ENCODE measurements around the gene TAMALIN. TPM values are rescaled to one million over a fixed set of nuclear protein-coding genes. Genes with fewer than 3 reads are reported as not detected.
A peak's percentile ranks its signal among the peaks of the same experiment; 100 is the strongest.
"Not testable (repeated sequence)": the region's sequence is repeated elsewhere in the genome, so short reads cannot be mapped to it uniquely, and the experiment has no call there.

Gene TAMALIN
- total RNA-seq, 2 experiments from 2014 or later, result 1.8 to 2.2 TPM

- Mint-ChIP-seq H3K4me3 (no peak overlapping the region), H3K4me1 (peaks cover 70% of the 10 kb centered on the region), H3K27ac (peak overlapping the region; percentile 14), H3K36me3 (peaks cover 2% of the 10 kb centered on the region), H3K9me3 (ENCODE audit: low read depth) (no peaks in the 10 kb centered on the region), H3K27me3 (peaks cover 52% of the 10 kb centered on the region)
- DNase-seq, result peak; percentile 74
- CTCF ChIA-PET, result interaction anchor here (0.6 to 9.9 kb wide), 2 partner anchors 50 to 1553 kb away, joined by 3 to 116 read pairs; no protein-coding TSS in a partner anchor
- peak; percentile 47 for ATAC-seq
Measured at GRCh38 chr12:51972849-51973273, 33.9 kb upstream of the TAMALIN start.

GRCh38 chr12:51973560-51973959 is 33.2 kb upstream of the TAMALIN start:
- no peak overlapping the region for H3K4me3 Mint-ChIP-seq
- DNase-seq (no peak), ATAC-seq (no peak)
- CTCF ChIA-PET, result interaction anchor here (9.9 kb wide), 1 partner anchor 50 kb away, joined by 116 read pairs; no protein-coding TSS in a partner anchor
- no peaks in the 10 kb centered on the region for H3K9me3 Mint-ChIP-seq (ENCODE audit: low read depth)
- peaks cover 70% of the 10 kb centered on the region for H3K4me1 Mint-ChIP-seq
- peaks cover 49% of the 10 kb centered on the region for H3K27me3 Mint-ChIP-seq
- H3K36me3 Mint-ChIP-seq, result peaks cover 2% of the 10 kb centered on the region
- H3K27ac Mint-ChIP-seq, result no peak overlapping the region

GRCh38 chr12:51974646-51975045 is 32.1 kb upstream of the TAMALIN start:
- peaks cover 41% of the 10 kb centered on the region for H3K27me3 Mint-ChIP-seq
- H3K4me1 Mint-ChIP-seq, result peaks cover 70% of the 10 kb centered on the region
- H3K27ac Mint-ChIP-seq, result no peak overlapping the region
- CTCF ChIA-PET, result interaction anchor here (1.2 to 9.9 kb wide), 7 partner anchors 10 to 154 kb away, joined by 3 to 116 read pairs (median 5); no protein-coding TSS in a partner anchor
- ATAC-seq (no peak), DNase-seq (no peak)
- H3K36me3 Mint-ChIP-seq, result peaks cover 2% of the 10 kb centered on the region
- no peaks in the 10 kb centered on the region for H3K9me3 Mint-ChIP-seq (ENCODE audit: low read depth)
- H3K4me3 Mint-ChIP-seq, result no peak overlapping the region

GRCh38 chr12:51975196-51975595 is 31.6 kb upstream of the TAMALIN start:
- H3K27ac Mint-ChIP-seq, result no peak overlapping the region
- H3K36me3 Mint-ChIP-seq, result peaks cover 2% of the 10 kb centered on the region
- ATAC-seq (no peak), DNase-seq (no peak)
- H3K4me3 Mint-ChIP-seq, result no peak overlapping the region
- CTCF ChIA-PET, result interaction anchor here (1.2 to 9.9 kb wide), 7 partner anchors 9 to 154 kb away, joined by 3 to 116 read pairs (median 5); no protein-coding TSS in a partner anchor
- H3K9me3 Mint-ChIP-seq (ENCODE audit: low read depth), result no peaks in the 10 kb centered on the region
- H3K4me1 Mint-ChIP-seq, result peaks cover 69% of the 10 kb centered on the region
- peaks cover 37% of the 10 kb centered on the region for H3K27me3 Mint-ChIP-seq

GRCh38 chr12:51976376-51977160 is 30.2 kb upstream of the TAMALIN start:
- H3K4me1 Mint-ChIP-seq, result peaks cover 64% of the 10 kb centered on the region
- DNase-seq, result no peak
- no peak overlapping the region for H3K27ac Mint-ChIP-seq
- H3K27me3 Mint-ChIP-seq, result peaks cover 30% of the 10 kb centered on the region
- H3K36me3 Mint-ChIP-seq, result peaks cover 2% of the 10 kb centered on the region
- ATAC-seq, result no peak
- no peak overlapping the region for H3K4me3 Mint-ChIP-seq
- no peaks in the 10 kb centered on the region for H3K9me3 Mint-ChIP-seq (ENCODE audit: low read depth)
- CTCF ChIA-PET, result interaction anchor here (0.7 to 9.9 kb wide), 10 partner anchors 11 to 142 kb away, joined by 3 to 116 read pairs (median 4); no protein-coding TSS in a partner anchor

- no peak overlapping the region for H3K27ac Mint-ChIP-seq
- H3K4me3 Mint-ChIP-seq, result no peak overlapping the region
- peaks cover 2% of the 10 kb centered on the region for H3K36me3 Mint-ChIP-seq
- ATAC-seq (no peak), DNase-seq (no peak)
- CTCF ChIA-PET, result interaction anchor here (0.7 to 9.9 kb wide), 8 partner anchors 11 to 142 kb away, joined by 3 to 116 read pairs (median 4); no protein-coding TSS in a partner anchor
- peaks cover 57% of the 10 kb centered on the region for H3K4me1 Mint-ChIP-seq
- peaks cover 28% of the 10 kb centered on the region for H3K27me3 Mint-ChIP-seq
- H3K9me3 Mint-ChIP-seq (ENCODE audit: low read depth), result no peaks in the 10 kb centered on the region
Measured at GRCh38 chr12:51977320-51977753, 29.4 kb upstream of the TAMALIN start.

GRCh38 chr12:51979306-51979705 is 27.4 kb upstream of the TAMALIN start:
- Mint-ChIP-seq H3K27me3 (peaks cover 12% of the 10 kb centered on the region), H3K4me1 (peaks cover 37% of the 10 kb centered on the region)
- H3K4me3 Mint-ChIP-seq; H3K36me3 Mint-ChIP-seq; DNase-seq; H3K9me3 Mint-ChIP-seq (ENCODE audit: low read depth); H3K27ac Mint-ChIP-seq; ATAC-seq: not testable (repeated sequence)
- CTCF ChIA-PET, result interaction anchor here (0.7 to 9.9 kb wide), 3 partner anchors 44 to 74 kb away, joined by 3 to 116 read pairs (median 43); no protein-coding TSS in a partner anchor

- H3K4me1 Mint-ChIP-seq, result peaks cover 28% of the 10 kb centered on the region
- CTCF ChIA-PET, result interaction anchor here (0.8 to 3.4 kb wide), 20 partner anchors 8 to 585 kb away, joined by 3 to 43 read pairs (median 4); partner anchors contain the start of genes ACVR1B and TAMALIN
- peaks cover 8% of the 10 kb centered on the region for H3K27me3 Mint-ChIP-seq
- no peak overlapping the region for H3K27ac Mint-ChIP-seq
- DNase-seq (peak; percentile 78), ATAC-seq (peak; percentile 95)
- H3K9me3 Mint-ChIP-seq (ENCODE audit: low read depth), result no peaks in the 10 kb centered on the region
- no peak overlapping the region for H3K4me3 Mint-ChIP-seq
- H3K36me3 Mint-ChIP-seq, result peaks cover 2% of the 10 kb centered on the region
Measured at GRCh38 chr12:51980051-51980808, 26.5 kb upstream of the TAMALIN start.

GRCh38 chr12:51980809-51981127 is 26.0 kb upstream of the TAMALIN start:
- H3K4me1 Mint-ChIP-seq, result peaks cover 23% of the 10 kb centered on the region
- DNase-seq (no peak), ATAC-seq (no peak)
- H3K4me3 Mint-ChIP-seq, result no peak overlapping the region
- H3K27me3 Mint-ChIP-seq, result peaks cover 4% of the 10 kb centered on the region
- H3K27ac Mint-ChIP-seq, result no peak overlapping the region
- no peaks in the 10 kb centered on the region for H3K36me3 Mint-ChIP-seq
- no peaks in the 10 kb centered on the region for H3K9me3 Mint-ChIP-seq (ENCODE audit: low read depth)
- CTCF ChIA-PET, result interaction anchor here (0.8 to 3.4 kb wide), 20 partner anchors 9 to 585 kb away, joined by 3 to 43 read pairs (median 4); partner anchors contain the start of genes ACVR1B and TAMALIN

- H3K4me3 Mint-ChIP-seq, result no peak overlapping the region
- no peak for ATAC-seq
- no peaks in the 10 kb centered on the region for H3K9me3 Mint-ChIP-seq (ENCODE audit: low read depth)
Measured at GRCh38 chr12:51984657-51985056, 22.1 kb upstream of the TAMALIN start.

GRCh38 chr12:51985154-51985835 is 21.5 kb upstream of the TAMALIN start:
- CTCF ChIA-PET, result interaction anchor here (0.9 to 16.1 kb wide), 7 partner anchors 8 to 37 kb away, joined by 3 to 400 read pairs (median 4); no protein-coding TSS in a partner anchor
- Mint-ChIP-seq H3K4me1 (peaks cover 6% of the 10 kb centered on the region), H3K36me3 (no peaks in the 10 kb centered on the region), H3K27me3 (no peaks in the 10 kb centered on the region), H3K9me3 (ENCODE audit: low read depth) (no peaks in the 10 kb centered on the region), H3K27ac (no peak overlapping the region), H3K4me3 (no peak overlapping the region)
- ATAC-seq (no peak), DNase-seq (no peak)

More at GRCh38 chr12:51984657-51985056, 22.1 kb upstream of the TAMALIN start:
- no peak overlapping the region for H3K27ac Mint-ChIP-seq
- no peak for DNase-seq
- peaks cover under 1% of the 10 kb centered on the region for H3K27me3 Mint-ChIP-seq
- CTCF ChIA-PET, result interaction anchor here (1.0 to 16.1 kb wide), 4 partner anchors 9 to 38 kb away, joined by 4 to 400 read pairs (median 9); no protein-coding TSS in a partner anchor
- peaks cover 10% of the 10 kb centered on the region for H3K4me1 Mint-ChIP-seq
- no peaks in the 10 kb centered on the region for H3K36me3 Mint-ChIP-seq

GRCh38 chr12:51986834-51987233 is 19.9 kb upstream of the TAMALIN start:
- Mint-ChIP-seq H3K27ac (no peak overlapping the region), H3K9me3 (ENCODE audit: low read depth) (no peaks in the 10 kb centered on the region), H3K4me1 (no peaks in the 10 kb centered on the region), H3K36me3 (no peaks in the 10 kb centered on the region), H3K4me3 (no peak overlapping the region), H3K27me3 (no peaks in the 10 kb centered on the region)
- ATAC-seq (no peak), DNase-seq (no peak)
- CTCF ChIA-PET, result interaction anchor here (16.1 kb wide), 1 partner anchor 36 kb away, joined by 400 read pairs; no protein-coding TSS in a partner anchor
